H1 (cell line): ENCODE data around the gene RIPOR2. TPM values are rescaled to one million over a fixed set of nuclear protein-coding genes. Genes with fewer than 3 reads are reported as not detected.

Experiments used
- CTCF ChIA-PET: fragments of 300-600 bp; sonication (Branson Sonifier 250); formaldehyde crosslinking; loops from one replicate; lab custom pipeline; 2021; ENCODE audit not compliant: partially characterized antibody; lab: Charles Lee
- POLR2A ChIA-PET: fragments of 300-600 bp; sonication (Branson Sonifier 250); formaldehyde crosslinking; loops from one replicate; lab custom pipeline; 2021; ENCODE audit warnings: inconsistent platforms; ENCODE audit not compliant: partially characterized antibody; lab: Charles Lee
- DNase-seq, 2 experiments: peaks; one replicate each; pipeline versions ENCODE4 v3.0.0 to v3.0.0-alpha.2; 2010 to 2022; ENCODE audit warnings: low spot score in 2 of 2, low read depth in 1 of 2, mixed read lengths in 1 of 2
- FAIRE-seq: peaks from 2 replicates; lab custom pipeline; 2011; peaks lifted over from hg19 to GRCh38; lab: Jason Lieb, UNC
- H2AFZ ChIP-seq: 2 replicates; pipeline ENCODE4 v1.8.1; 2012; ENCODE audit warnings: low read length, inconsistent platforms
- H2AK5ac ChIP-seq: 2 replicates; pipeline ENCODE4 v1.6.1; 2013; ENCODE audit warnings: low read depth, low read length
- H2BK120ac ChIP-seq: replicated peaks from 2 replicates; pipeline ENCODE3; 2013; ENCODE audit warnings: low read depth, low read length, inconsistent platforms
- H2BK12ac ChIP-seq: 2 replicates; pipeline ENCODE4 v1.6.1; 2013; ENCODE audit warnings: low read depth, low read length
- H2BK15ac ChIP-seq: 2 replicates; pipeline ENCODE4 v1.6.1; 2013; ENCODE audit warnings: low read length
- H2BK20ac ChIP-seq: 2 replicates; pipeline ENCODE4 v1.6.1; 2013; ENCODE audit warnings: low read length
- H2BK5ac ChIP-seq: 2 replicates; pipeline ENCODE4 v1.6.1; 2013; ENCODE audit warnings: low read depth, low read length
- H3K14ac ChIP-seq: 2 replicates; pipeline ENCODE4 v1.6.1; 2013; ENCODE audit warnings: inconsistent platforms; ENCODE audit not compliant: insufficient read length
- H3K18ac ChIP-seq: 2 replicates; pipeline ENCODE4 v1.6.1; 2013; ENCODE audit warnings: low read length; ENCODE audit errors: extremely low read depth
- H3K23ac ChIP-seq: 2 replicates; pipeline ENCODE4 v1.6.1; 2013; ENCODE audit warnings: inconsistent platforms; ENCODE audit not compliant: insufficient read length
- H3K23me2 ChIP-seq: 2 replicates; pipeline ENCODE4 v1.6.1; 2013; ENCODE audit warnings: low read depth, low read length
- H3K27ac ChIP-seq: 2 replicates; pipeline ENCODE4 v1.6.1; 2011; ENCODE audit warnings: low read depth, low read length, inconsistent platforms
- H3K27me3 ChIP-seq, 4 experiments: replicated peaks in 1 of 4; 1 replicate in 1 of 4; 2 replicates in 3 of 4; pipeline versions ENCODE4 v1.6.1 to v1.8.1; 2011 to 2013; ENCODE audit warnings: low read length in 3 of 4, mild to moderate bottlenecking in 3 of 4, inconsistent platforms in 2 of 4, mixed read lengths in 2 of 4, moderate library complexity in 1 of 4; ENCODE audit not compliant: control insufficient read depth in 3 of 4, insufficient read depth in 3 of 4; ENCODE audit errors: extremely low read depth in 1 of 4
- H3K36me3 ChIP-seq, 4 experiments: 2 replicates each; pipeline versions ENCODE4 v1.6.1 to v1.8.1; 2011 to 2013; ENCODE audit warnings: mild to moderate bottlenecking in 4 of 4, low read length in 3 of 4, moderate library complexity in 2 of 4, control low read depth in 1 of 4, inconsistent platforms in 1 of 4; ENCODE audit not compliant: insufficient read depth in 4 of 4, control insufficient read depth in 2 of 4
- H3K4ac ChIP-seq: replicated peaks from 2 replicates; pipeline ENCODE3; 2013; ENCODE audit warnings: low read length, low read depth, mixed read lengths, inconsistent platforms; ENCODE audit not compliant: insufficient read length
- H3K4me1 ChIP-seq, 4 experiments: replicated peaks in 1 of 4; 1 replicate in 1 of 4; 2 replicates in 3 of 4; pipeline versions ENCODE4 v1.6.1 to v1.8.1; 2011 to 2013; ENCODE audit warnings: low read length in 3 of 4, inconsistent platforms in 2 of 4, mixed read lengths in 1 of 4; ENCODE audit not compliant: insufficient read depth in 4 of 4, control insufficient read depth in 3 of 4
- H3K4me2 ChIP-seq, 2 experiments: 2 replicates each; pipeline versions ENCODE4 v1.6.1 to v1.8.1; 2011 to 2013; ENCODE audit warnings: low read depth in 2 of 2, low read length in 2 of 2, control low read depth in 1 of 2, inconsistent platforms in 1 of 2, mild to moderate bottlenecking in 1 of 2; ENCODE audit not compliant: insufficient read depth in 1 of 2
- H3K4me3 ChIP-seq, 4 experiments: fragments of 200-600, 300-600 bp in 1 of 4; sonication (generic), shearing (Covaris generic), sonication (Bioruptor Twin) in 1 of 4; 2 replicates each; pipeline versions ENCODE4 v1.5.1 to v1.8.1; 2011 to 2016; ENCODE audit warnings: low read length in 4 of 4, low read depth in 3 of 4, control low read depth in 2 of 4, inconsistent platforms in 2 of 4, mild to moderate bottlenecking in 2 of 4, mixed read lengths in 1 of 4, moderate library complexity in 1 of 4; ENCODE audit not compliant: insufficient read depth in 2 of 4; ENCODE audit errors: extremely low read depth in 1 of 4
- H3K56ac ChIP-seq: replicated peaks from 2 replicates; pipeline ENCODE3; 2013; ENCODE audit warnings: low read depth, mild to moderate bottlenecking, mixed read lengths, low read length, inconsistent platforms; ENCODE audit not compliant: insufficient read length
- H3K79me1 ChIP-seq: 2 replicates; pipeline ENCODE4 v1.6.1; 2013; ENCODE audit warnings: low read depth, low read length, control low read depth
- H3K79me2 ChIP-seq, 2 experiments: 2 replicates each; pipeline versions ENCODE4 v1.6.1 to v1.8.1; 2012 to 2013; ENCODE audit warnings: low read length in 2 of 2, mild to moderate bottlenecking in 2 of 2, inconsistent platforms in 1 of 2; ENCODE audit not compliant: insufficient read depth in 2 of 2, control insufficient read depth in 1 of 2
- H3K9ac ChIP-seq, 4 experiments: replicated peaks in 1 of 4; 1 replicate in 1 of 4; 2 replicates in 3 of 4; pipeline versions ENCODE4 v1.6.1 to v1.8.1; 2011 to 2013; ENCODE audit warnings: low read depth in 3 of 4, low read length in 3 of 4, control low read depth in 2 of 4, mild to moderate bottlenecking in 2 of 4, moderate library complexity in 2 of 4, inconsistent platforms in 1 of 4; ENCODE audit errors: extremely low read depth in 1 of 4
- H3K9me3 ChIP-seq, 2 experiments: 2 replicates each; pipeline versions ENCODE4 v1.6.1 to v1.8.1; 2012 to 2013; ENCODE audit warnings: mild to moderate bottlenecking in 2 of 2, moderate library complexity in 2 of 2, control low read depth in 1 of 2, inconsistent platforms in 1 of 2, low read depth in 1 of 2, low read length in 1 of 2, mixed read lengths in 1 of 2; ENCODE audit not compliant: insufficient read depth in 2 of 2
- H4K20me1 ChIP-seq, 2 experiments: replicated peaks in 1 of 2; 2 replicates each; pipeline versions ENCODE3 to v1.8.1; 2011 to 2013; ENCODE audit warnings: inconsistent platforms in 2 of 2, low read length in 2 of 2, mild to moderate bottlenecking in 1 of 2; ENCODE audit not compliant: insufficient read depth in 2 of 2, control insufficient read depth in 1 of 2
- H4K5ac ChIP-seq: 2 replicates; pipeline ENCODE4 v1.6.1; 2013; ENCODE audit warnings: low read length, low read depth, mixed read lengths, inconsistent platforms; ENCODE audit not compliant: insufficient read length
- H4K8ac ChIP-seq: 2 replicates; pipeline ENCODE4 v1.8.0; 2013; ENCODE audit warnings: mild to moderate bottlenecking, moderate library complexity, low read length, inconsistent platforms; ENCODE audit not compliant: insufficient read depth; ENCODE audit errors: extremely low read depth
- H4K91ac ChIP-seq: replicated peaks from 2 replicates; pipeline ENCODE3; 2013; ENCODE audit warnings: low read length, mixed read lengths, inconsistent platforms; ENCODE audit not compliant: insufficient read length
- HDAC2 ChIP-seq, 2 experiments: fragments of 300-600 bp in 1 of 2; sonication (generic) in 1 of 2; IDR thresholded peaks; 2 replicates each; pipeline ENCODE4 v1.6.1; 2011 to 2012; ENCODE audit warnings: low read depth in 2 of 2, low read length in 2 of 2, mild to moderate bottlenecking in 2 of 2, moderate library complexity in 2 of 2, borderline replicate concordance in 1 of 2, inconsistent platforms in 1 of 2
- SAP30 ChIP-seq: fragments of 300-600 bp; sonication (generic); IDR thresholded peaks from 2 replicates; pipeline ENCODE4 v1.7.1; 2012; ENCODE audit warnings: low read length, moderate library complexity, mild to moderate bottlenecking, inconsistent platforms; ENCODE audit not compliant: insufficient read depth, insufficient replicate concordance
- SIN3A ChIP-seq, 2 experiments: IDR thresholded peaks in 1 of 2; conservative IDR thresholded peaks in 1 of 2; 2 replicates each; pipeline ENCODE4 v1.6.1; 2011 to 2012; ENCODE audit warnings: low read length in 2 of 2, improper control_type of control experiment in 1 of 2, low read depth in 1 of 2, mild to moderate bottlenecking in 1 of 2
- SP2 ChIP-seq: IDR thresholded peaks from 2 replicates; pipeline ENCODE4 v1.6.1; 2012; ENCODE audit warnings: mild to moderate bottlenecking, low read length, inconsistent platforms
- WGBS, 2 experiments: shearing (Covaris generic) in 1 of 2; methylation state at CpG; one replicate each; pipeline versions ENCODE4 v1.1.6 to v1.1.7; 2013 to 2015; ENCODE audit warnings: low lambda C conversion rate in 2 of 2, mixed read lengths in 2 of 2, inconsistent platforms in 1 of 2, low coverage in 1 of 2, missing lambda C conversion rate in 1 of 2; ENCODE audit not compliant: insufficient replicate concordance in 2 of 2, insufficient coverage in 1 of 2, insufficient read length in 1 of 2; ENCODE audit errors: extremely low coverage in 1 of 2, missing lambda C conversion rate in 1 of 2; 5-methylcytosine and 5-hydroxymethylcytosine counted together
- polyA plus RNA-seq, 7 experiments: library from polyadenylated mRNA; depleted of rRNA in 3 of 7; stranded (reverse) in 5 of 7; unstranded in 2 of 7; fragments of >200 nt in 5 of 7; fragments of 200-250 nt in 2 of 7; gene quantifications; 1 replicate in 5 of 7; 2 replicates in 1 of 7; 4 replicates in 1 of 7; pipeline versions ENCODE4 v1.2.1 to v1.2.3, GENCODE V29; 2011 to 2013; ENCODE audit warnings: missing spikeins in 2 of 7, mixed read lengths in 2 of 7
- total RNA-seq: library from RNA; stranded (reverse); fragmentation: NEBNext Ultra II Directional; extraction: Animal tissue kit (Norgen Biotek cat#: 25700); gene quantifications from 2 replicates; pipeline ENCODE4 v1.2.1, GENCODE V29; 2021

RIPOR2 gene
- total and polyA plus RNA-seq, 2 of the 8 experiments (the other 6 are each of a cell fraction or from before 2014, with no cell fraction given): 16.7 to 45.6 TPM

DNA sequence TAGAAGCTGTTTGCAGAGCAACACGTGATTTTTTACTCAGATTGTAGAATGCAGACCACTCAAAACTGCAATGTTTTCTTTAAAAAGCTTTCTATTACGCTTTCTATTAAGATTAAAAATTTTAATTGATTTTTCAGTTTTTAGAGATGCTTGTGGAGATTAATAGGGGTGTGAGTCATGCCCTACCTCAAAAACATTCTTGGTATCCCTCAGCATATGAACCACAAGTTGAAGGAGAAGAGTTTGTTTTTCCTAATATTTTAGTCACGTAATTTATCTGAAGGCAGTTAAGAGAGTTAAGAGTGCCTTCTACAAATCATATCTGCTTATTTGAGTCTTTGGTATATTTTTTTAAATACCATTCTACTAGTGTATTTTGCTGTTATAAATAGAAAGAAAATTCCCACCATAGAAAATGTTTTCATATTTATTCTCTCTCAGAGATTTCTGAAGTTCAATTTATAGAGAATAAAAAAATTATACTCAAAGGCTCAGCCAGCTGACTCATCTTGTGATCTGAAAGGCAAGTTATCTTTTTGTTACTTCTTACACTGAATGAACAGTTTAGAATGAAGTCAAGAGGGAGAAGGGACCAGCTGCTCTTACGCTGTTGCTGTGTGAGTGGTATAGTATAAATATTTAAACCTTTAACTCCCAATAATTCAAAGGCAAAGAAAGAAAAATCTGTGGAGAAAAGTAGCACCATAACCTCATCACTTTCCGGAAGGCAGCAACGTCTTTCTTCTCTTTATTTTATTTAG, 7.6 kb downstream of the RIPOR2 start:
- no peak overlapping the region for H4K8ac ChIP-seq
- H3K56ac ChIP-seq: no peak overlapping the region
- H3K9me3 ChIP-seq: no peaks in the 10 kb centered on the region
- H2AK5ac ChIP-seq: no peak overlapping the region
- no peak overlapping the region for H4K5ac ChIP-seq
- H3K18ac ChIP-seq: no peak overlapping the region
- ChIA-PET CTCF (interaction anchor here (0.6 to 1.5 kb wide), 6 partner anchors 11 to 109 kb away, joined by 3 to 4 read pairs (median 3); no protein-coding TSS in a partner anchor), POLR2A (no interaction called here)
- DNase-seq (no peak), FAIRE-seq (no peak)
- peaks cover 0 to 6% of the 10 kb centered on the region in 2 experiments for H4K20me1 ChIP-seq
- H3K79me1 ChIP-seq: no peaks in the 10 kb centered on the region
- H3K4me1 ChIP-seq: peaks cover 4 to 27% (median 22%) of the 10 kb centered on the region in 4 experiments; a peak in 6 of 7 replicates
- H2AFZ ChIP-seq: no peak overlapping the region
- 86% methylated on average over 6 of the region's 6 CpGs; no CpG with 5 or more reads in 1 of the 2 experiments for WGBS, 2 experiments
- TF ChIP-seq SIN3A (conservative IDR thresholded peaks at IDR 0.05 in 1 of 2, IDR thresholded peaks at IDR 0.05 in 1 of 2; ENCODE audit: low read depth in 1 of 2, low read length in 2 of 2) (no peak), SAP30 (no peak), HDAC2 (IDR thresholded peaks at IDR 0.05; ENCODE audit: borderline replicate concordance in 1 of 2, low read depth in 2 of 2, low read length in 2 of 2) (no peak), SP2 (no peak)
- peaks cover 7% of the 10 kb centered on the region; the same call in 1 of the 2 replicates for H3K23me2 ChIP-seq
- no peak overlapping the region for H3K23ac ChIP-seq
- H3K4me2 ChIP-seq: no peak overlapping the region
- H2BK5ac ChIP-seq: no peak overlapping the region
- no peaks in the 10 kb centered on the region for H3K36me3 ChIP-seq
- no peaks in the 10 kb centered on the region for H3K27me3 ChIP-seq
- H3K14ac ChIP-seq: no peak overlapping the region
- peaks cover 5 to 86% of the 10 kb centered on the region in 2 experiments; a peak in 3 of 4 replicates for H3K79me2 ChIP-seq
- no peak overlapping the region for H3K27ac ChIP-seq
- H3K4me3 ChIP-seq: no peak overlapping the region
- H2BK15ac ChIP-seq: no peak overlapping the region
- no peak overlapping the region for H3K9ac ChIP-seq
- no peak overlapping the region for H2BK12ac ChIP-seq
- H4K91ac ChIP-seq: no peak overlapping the region
- H3K4ac ChIP-seq: no peak overlapping the region
- no peak overlapping the region for H2BK120ac ChIP-seq
- no peak overlapping the region for H2BK20ac ChIP-seq
